Measurements from ENCODE around the gene NAB1.

The NAB1 gene

GRCh38 chr2:190637281-190637734, 11.6 kb upstream of the NAB1 start:
- DNase-seq: peak in 3 of 14 donors; percentile 18 to 49 (median 23)

- peak in 9 of 14 donors; percentile 24 to 76 (median 35) for DNase-seq
These were observed 10.8 kb upstream of the NAB1 start for GRCh38 chr2:190637903-190638618.

DNA sequence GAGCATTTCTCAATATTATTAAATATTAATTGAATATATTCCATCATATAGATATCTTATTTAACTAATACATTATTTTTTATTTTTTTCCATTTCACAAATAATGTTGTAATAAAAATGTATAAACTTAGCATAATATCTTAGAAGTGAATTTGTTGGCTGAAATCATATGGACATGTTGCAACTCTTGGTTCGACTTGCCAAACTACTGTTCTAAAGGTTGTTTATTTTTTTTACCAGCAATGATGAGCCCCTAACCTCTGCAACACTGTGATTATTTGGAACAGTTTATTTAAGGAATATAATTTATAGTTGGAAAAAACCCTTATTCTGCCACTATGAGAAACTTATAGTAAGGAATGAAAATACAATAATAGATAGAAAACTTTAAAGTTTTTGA, 8.8 kb upstream of the NAB1 start:
- DNase-seq: no peak

GRCh38 chr2:190641469-190641868, 7.4 kb upstream of the NAB1 start:
- DNase-seq: no peak

DNA sequence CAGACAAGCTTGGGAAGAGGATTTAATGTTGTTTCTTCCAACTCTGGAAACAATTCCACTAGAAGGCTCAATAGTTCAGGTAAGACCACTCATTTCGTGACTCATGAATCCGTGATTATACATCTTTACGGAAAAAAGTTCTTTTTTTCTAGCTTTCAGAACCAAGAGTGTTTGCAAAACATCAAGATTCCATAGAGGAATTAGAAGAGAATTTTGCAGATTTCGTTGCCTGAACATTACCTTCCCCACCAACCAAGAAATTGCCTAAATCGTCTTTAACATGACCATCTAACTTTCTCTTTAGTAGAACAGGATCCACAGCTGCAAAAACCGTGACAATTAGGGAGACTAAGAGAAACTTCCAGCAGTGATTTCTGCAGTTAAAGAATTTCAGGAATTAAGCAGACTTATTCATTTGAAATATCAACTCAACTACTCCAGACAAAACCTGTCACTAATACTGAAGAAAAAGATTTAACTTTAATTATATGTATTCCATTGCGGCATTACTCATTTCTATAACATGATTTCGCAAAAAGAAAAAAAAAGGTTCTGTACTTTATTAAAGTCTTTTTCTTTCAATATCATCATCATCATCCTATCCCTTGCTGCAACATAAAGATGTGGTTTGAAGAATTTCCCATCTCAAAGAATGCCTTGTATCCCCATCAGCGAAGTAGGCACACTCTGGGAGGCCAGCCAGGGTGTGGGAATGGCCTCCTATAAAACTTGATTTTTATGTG, 1.9 kb upstream of the NAB1 start:
- DNase-seq: peak in 1 of 14 donors; percentile 5

- DNase-seq: peak; percentile 29 to 97 (median 84)
These were observed 421 bp upstream of the NAB1 start for GRCh38 chr2:190648289-190649034.

DNA sequence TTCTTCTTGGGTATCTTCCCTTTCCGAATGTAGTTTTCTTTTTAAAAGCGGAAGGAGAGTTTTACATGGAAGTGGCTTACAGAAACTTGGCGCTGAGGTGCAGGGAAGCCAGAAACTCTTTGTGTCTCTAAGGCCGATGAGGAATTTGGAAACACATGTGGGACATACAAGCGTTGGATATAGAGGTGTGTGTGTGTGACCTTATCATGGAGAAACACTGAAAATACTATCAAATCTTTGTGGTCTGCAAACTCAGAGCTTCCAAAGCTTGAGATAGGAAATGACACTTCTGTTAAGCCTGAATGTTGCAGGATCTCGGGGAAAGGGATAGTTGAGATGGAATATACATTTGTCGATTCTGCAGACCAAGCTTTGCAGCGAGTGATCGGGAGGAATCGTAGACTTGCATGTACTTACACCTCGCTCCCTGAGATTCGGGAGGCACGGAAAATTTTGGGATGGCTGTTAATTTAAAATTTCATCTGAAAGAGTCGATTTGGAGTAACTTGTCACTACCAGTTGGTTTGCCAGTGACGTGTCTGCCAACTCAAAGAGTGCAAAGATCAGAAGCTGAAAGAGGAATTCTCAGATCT, 1.0 kb downstream of the NAB1 start:
- DNase-seq: peak in 4 of 14 donors; percentile 32 to 70 (median 54)

- no peak for DNase-seq
These were observed 2.5 kb downstream of the NAB1 start for GRCh38 chr2:190651413-190651812.

DNA sequence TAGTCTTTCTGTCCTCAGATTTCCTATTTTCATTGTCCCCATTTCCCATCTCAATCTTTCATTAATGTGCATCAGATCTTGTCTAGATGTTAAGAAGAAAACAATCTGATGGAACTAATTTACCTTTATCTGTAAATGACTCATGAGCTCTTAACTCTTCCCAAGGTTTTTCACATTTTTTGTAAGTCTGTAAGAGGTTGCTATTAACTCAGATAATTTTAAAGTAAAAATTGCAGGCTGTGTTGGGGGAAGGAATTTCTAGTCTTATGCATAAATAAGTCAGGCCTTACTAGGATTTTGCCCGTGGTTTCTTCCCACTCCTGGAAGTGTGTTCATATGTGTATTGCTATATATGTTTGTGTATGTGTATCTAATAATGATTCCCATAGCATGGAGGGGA, 4.3 kb downstream of the NAB1 start:
- no peak for DNase-seq

- no peak for DNase-seq
These were observed 5.0 kb downstream of the NAB1 start for GRCh38 chr2:190653931-190654330.

- peak in 1 of 14 donors; percentile 90 for DNase-seq
These were observed 6.2 kb downstream of the NAB1 start for GRCh38 chr2:190655113-190655512.

DNA sequence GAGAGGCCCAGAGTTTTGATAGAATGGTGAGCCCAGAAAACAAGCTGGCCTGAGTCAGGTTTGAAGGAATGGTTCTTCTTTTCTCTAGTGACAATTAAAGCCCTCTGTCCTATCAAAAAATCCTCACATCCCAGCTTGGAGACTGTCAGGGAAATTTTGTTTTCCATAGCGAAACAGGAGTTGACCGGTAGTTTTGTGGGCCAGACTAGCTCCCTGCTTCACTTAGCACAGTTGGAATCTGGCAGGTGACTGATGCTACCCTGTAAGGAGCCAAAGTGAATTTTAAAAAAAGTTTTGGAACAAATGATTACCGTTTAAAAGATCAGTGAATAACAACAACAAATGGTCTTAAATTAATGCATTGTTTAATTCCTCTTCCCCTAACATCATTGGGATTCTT, 6.7 kb downstream of the NAB1 start:
- DNase-seq: peak in 1 of 14 donors; percentile 90

- DNase-seq: no peak
These were observed 7.4 kb downstream of the NAB1 start for GRCh38 chr2:190656301-190656700.

DNA sequence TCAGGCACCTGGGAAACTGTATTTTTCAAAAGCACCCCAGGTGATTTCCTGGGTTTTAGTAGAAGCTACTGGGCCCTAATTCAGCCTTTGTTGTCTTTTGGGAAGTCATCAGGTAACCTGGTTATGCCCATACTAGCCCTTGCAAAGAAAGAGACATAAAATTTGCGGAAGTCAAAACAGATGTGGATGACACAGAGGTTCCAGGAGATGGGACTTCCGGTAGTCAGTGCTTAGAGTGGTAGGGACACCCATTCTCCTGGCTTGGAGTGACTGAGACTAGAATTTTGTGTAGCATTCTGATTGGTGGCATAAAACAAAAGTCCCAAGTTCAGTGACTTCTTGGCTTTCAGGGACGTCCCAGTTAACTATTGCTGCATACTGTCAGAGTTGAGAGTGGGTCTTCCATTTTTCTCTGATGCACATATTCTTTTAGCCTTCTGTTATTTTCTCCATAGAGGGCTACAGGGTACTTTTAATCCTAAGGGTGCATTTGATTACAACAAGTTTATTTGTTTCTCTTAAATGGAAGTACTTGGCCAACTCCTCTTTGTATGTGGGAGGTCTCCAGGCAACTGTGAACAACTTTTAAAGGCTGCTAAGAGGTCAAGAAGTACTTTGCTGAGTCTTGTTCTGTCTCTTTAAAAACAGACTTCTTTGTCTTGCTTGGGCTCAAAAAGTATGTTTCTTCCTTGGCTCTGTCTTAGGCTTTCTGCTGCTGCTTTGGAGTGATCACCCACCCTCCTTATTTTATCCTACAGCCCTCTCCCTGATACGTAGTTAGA, 8.8 kb downstream of the NAB1 start:
- no peak for DNase-seq

DNA sequence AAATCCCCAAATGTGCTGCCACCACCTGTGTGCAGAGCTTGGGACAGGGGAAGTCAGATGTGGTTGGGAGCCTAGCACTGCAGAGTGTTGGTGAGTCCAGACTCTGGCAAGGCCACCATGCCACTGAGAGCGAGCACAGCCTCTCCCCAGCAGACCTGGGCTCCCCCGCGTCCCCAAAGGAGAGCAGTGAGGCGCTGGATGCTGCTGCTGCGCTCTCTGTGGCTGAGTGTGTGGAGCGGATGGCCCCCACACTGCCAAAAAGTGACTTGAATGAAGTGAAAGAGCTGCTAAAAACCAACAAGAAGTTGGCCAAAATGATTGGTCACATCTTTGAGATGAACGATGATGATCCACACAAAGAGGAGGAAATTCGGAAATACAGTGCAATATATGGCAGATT, 10.7 kb downstream of the NAB1 start:
- no peak for DNase-seq

GRCh38 chr2:190662754-190663153, 13.9 kb downstream of the NAB1 start:
- DNase-seq: peak in 1 of 14 donors; percentile 44

GRCh38 chr2:190663348-190663747, 14.5 kb downstream of the NAB1 start:
- no peak for DNase-seq

- DNase-seq: no peak
These were observed 15.0 kb downstream of the NAB1 start for GRCh38 chr2:190663839-190664238.

DNA sequence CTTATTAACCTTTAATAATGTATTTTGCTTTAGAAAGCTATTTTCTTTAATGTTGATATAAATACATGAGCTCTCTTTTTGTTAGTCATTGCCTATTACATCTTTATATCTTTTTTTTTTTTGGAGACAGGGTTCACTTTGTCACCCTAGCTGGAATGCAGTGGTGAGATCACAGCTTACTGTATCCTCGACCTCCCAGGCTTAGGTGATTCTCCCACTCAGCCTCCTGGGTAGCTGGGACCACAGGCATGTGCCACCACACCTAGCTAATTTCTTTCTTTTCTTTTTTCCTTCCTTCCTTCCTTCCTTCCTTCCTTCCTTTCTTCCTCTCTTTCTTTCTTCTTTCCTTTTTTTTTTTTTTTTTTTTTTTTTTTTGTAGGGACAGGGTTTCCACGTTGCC, 15.4 kb downstream of the NAB1 start:
- no peak for DNase-seq

DNA sequence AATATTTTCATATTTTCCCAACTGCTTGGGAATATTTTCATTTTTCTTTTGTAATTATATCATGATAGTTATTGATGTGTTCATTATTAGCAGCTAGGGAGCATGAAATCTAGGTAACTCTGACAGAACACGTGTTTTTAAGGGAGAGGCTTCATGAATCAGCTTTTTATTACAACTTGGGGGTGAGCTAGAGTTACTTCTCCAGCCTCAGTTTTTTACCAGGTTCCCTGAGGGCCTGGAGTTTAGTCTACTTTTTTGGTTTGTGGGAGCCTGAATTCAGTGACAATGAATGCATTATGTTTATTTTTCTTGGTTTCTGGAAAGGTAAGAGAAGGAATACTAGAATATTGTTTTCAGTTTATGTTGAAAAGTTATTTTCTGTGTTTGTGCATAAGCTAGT, 18.0 kb downstream of the NAB1 start:
- DNase-seq: no peak

- no peak for DNase-seq
These were observed 20.0 kb downstream of the NAB1 start for GRCh38 chr2:190668892-190669291.
